ENCODE measurements around the gene C3orf20.
"Not testable (repeated sequence)": the region's sequence is repeated elsewhere in the genome, so short reads cannot be mapped to it uniquely, and the experiment has no call there.

Gene C3orf20

GRCh38 chr3:14808025-14808424 is 133.1 kb downstream of the C3orf20 start:
- Histone ChIP-seq H3K27me3 (ENCODE audit: control insufficient read depth, insufficient read depth, low read length) (peaks cover 38% of the 10 kb centered on the region), H3K9me3 (ENCODE audit: control insufficient read depth, low read length) (no peaks in the 10 kb centered on the region), H3K36me3 (ENCODE audit: control insufficient read depth, insufficient read depth, low read length) (no peaks in the 10 kb centered on the region), H3K4me1 (ENCODE audit: control insufficient read depth, insufficient read depth, low read length) (peaks cover 49% of the 10 kb centered on the region), H3K4me3 (ENCODE audit: low read length) (no peak overlapping the region), H3K9ac (ENCODE audit: low read length) (no peak overlapping the region)

- Histone ChIP-seq H3K4me3 (ENCODE audit: low read length) (no peak overlapping the region), H3K36me3 (ENCODE audit: control insufficient read depth, insufficient read depth, low read length) (no peaks in the 10 kb centered on the region), H3K9me3 (ENCODE audit: control insufficient read depth, low read length) (no peaks in the 10 kb centered on the region), H3K9ac (ENCODE audit: low read length) (no peak overlapping the region), H3K27me3 (ENCODE audit: control insufficient read depth, insufficient read depth, low read length) (peaks cover 39% of the 10 kb centered on the region), H3K4me1 (ENCODE audit: control insufficient read depth, insufficient read depth, low read length) (peaks cover 43% of the 10 kb centered on the region)
These were observed 133.7 kb downstream of the C3orf20 start for GRCh38 chr3:14808502-14809266.

DNA sequence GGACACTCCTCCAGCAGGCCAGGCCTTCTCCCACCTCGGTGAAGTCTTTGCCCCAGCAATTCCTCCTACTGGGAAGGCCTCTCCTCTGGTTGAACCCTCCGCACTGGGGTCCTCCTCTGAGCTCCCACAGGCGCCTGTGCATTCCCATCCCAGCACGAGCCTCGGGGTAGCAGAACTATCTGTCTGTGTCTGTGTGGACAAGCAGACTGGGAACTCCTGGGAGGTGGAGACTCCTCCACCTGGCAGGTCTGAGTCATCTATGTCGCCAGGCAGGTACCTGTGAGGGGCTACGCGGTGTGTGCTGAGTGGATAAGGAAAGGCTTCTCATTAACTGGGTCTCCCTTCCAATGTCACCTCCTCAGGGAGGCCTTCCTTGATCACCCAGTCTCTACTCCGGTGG is 134.7 kb downstream of the C3orf20 start:
- not testable (repeated sequence) for H3K36me3 ChIP-seq (ENCODE audit: control insufficient read depth, insufficient read depth, low read length); H3K9me3 ChIP-seq (ENCODE audit: control insufficient read depth, low read length); H3K9ac ChIP-seq (ENCODE audit: low read length)
- Histone ChIP-seq H3K4me1 (ENCODE audit: control insufficient read depth, insufficient read depth, low read length) (peaks cover 33% of the 10 kb centered on the region), H3K27me3 (ENCODE audit: control insufficient read depth, insufficient read depth, low read length) (peaks cover 48% of the 10 kb centered on the region), H3K4me3 (ENCODE audit: low read length) (peak overlapping the region; percentile 12)

GRCh38 chr3:14810070-14810791 is 135.3 kb downstream of the C3orf20 start:
- peaks cover 48% of the 10 kb centered on the region for H3K27me3 ChIP-seq (ENCODE audit: control insufficient read depth, insufficient read depth, low read length)
- H3K9me3 ChIP-seq (ENCODE audit: control insufficient read depth, low read length), result no peaks in the 10 kb centered on the region
- peaks cover 27% of the 10 kb centered on the region for H3K4me1 ChIP-seq (ENCODE audit: control insufficient read depth, insufficient read depth, low read length)
- no peaks in the 10 kb centered on the region for H3K36me3 ChIP-seq (ENCODE audit: control insufficient read depth, insufficient read depth, low read length)
- no peak overlapping the region for H3K9ac ChIP-seq (ENCODE audit: low read length)
- peak overlapping the region; percentile 12 for H3K4me3 ChIP-seq (ENCODE audit: low read length)

DNA sequence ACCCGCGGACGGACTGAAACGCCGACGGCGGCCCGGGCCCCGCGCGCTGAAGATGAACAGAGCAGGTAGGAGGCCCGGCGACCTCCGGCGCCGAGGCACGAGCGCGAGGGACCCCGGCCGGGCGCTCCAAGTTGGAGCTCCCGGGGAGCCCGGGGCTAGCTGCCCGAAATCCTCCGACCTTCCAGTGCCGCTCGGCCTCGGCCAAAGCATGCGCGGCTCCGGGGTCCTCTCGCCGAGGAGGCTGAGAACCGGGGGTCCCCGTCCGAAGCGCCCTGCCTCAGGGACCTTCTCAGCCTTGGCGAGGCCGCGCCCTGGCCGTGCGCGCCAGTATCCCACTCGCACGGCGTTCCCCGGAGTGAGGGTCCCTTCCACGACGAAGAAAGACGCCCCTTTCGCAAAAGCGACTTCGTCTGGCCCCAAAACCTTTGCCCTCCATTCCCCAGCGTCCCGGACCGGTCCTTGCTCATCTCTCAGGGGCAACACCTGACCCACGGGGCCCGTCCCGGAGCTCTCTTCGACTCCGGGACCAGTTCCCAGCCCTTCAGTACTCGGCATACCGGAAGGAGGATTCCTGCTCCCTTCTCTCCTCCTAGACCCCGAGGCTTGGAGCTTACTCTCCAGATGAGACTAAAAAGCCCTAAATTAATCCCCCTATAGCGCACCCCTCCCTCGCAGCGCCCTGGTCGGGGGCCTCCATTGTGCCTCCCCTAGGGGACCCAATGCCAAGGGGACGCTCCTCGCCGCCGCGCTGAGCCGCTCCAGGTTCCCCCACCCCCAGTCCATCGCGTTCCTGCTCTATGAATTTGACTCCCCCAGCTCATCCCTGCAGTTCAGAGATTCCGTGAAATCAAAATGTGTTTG is 136.1 kb downstream of the C3orf20 start:
- H3K9ac ChIP-seq (ENCODE audit: low read length), result peak overlapping the region; percentile 54
- peaks cover 19% of the 10 kb centered on the region for H3K4me1 ChIP-seq (ENCODE audit: control insufficient read depth, insufficient read depth, low read length)
- no peaks in the 10 kb centered on the region for H3K36me3 ChIP-seq (ENCODE audit: control insufficient read depth, insufficient read depth, low read length)
- peak overlapping the region; percentile 2 for H3K4me3 ChIP-seq (ENCODE audit: low read length)
- no peaks in the 10 kb centered on the region for H3K9me3 ChIP-seq (ENCODE audit: control insufficient read depth, low read length)
- H3K27me3 ChIP-seq (ENCODE audit: control insufficient read depth, insufficient read depth, low read length), result peaks cover 49% of the 10 kb centered on the region

- Histone ChIP-seq H3K9ac (ENCODE audit: low read length) (peak overlapping the region; percentile 54), H3K9me3 (ENCODE audit: control insufficient read depth, low read length) (no peaks in the 10 kb centered on the region), H3K27me3 (ENCODE audit: control insufficient read depth, insufficient read depth, low read length) (peaks cover 51% of the 10 kb centered on the region), H3K36me3 (ENCODE audit: control insufficient read depth, insufficient read depth, low read length) (no peaks in the 10 kb centered on the region), H3K4me1 (ENCODE audit: control insufficient read depth, insufficient read depth, low read length) (peaks cover 13% of the 10 kb centered on the region), H3K4me3 (ENCODE audit: low read length) (no peak overlapping the region)
These were observed 136.7 kb downstream of the C3orf20 start for GRCh38 chr3:14811684-14812083.

GRCh38 chr3:14812196-14812790 is 137.4 kb downstream of the C3orf20 start:
- no peak overlapping the region for H3K4me3 ChIP-seq (ENCODE audit: low read length)
- peaks cover 51% of the 10 kb centered on the region for H3K27me3 ChIP-seq (ENCODE audit: control insufficient read depth, insufficient read depth, low read length)
- H3K9ac ChIP-seq (ENCODE audit: low read length), result no peak overlapping the region

GRCh38 chr3:14814411-14814871 is 139.5 kb downstream of the C3orf20 start:
- H3K27me3 ChIP-seq (ENCODE audit: control insufficient read depth, insufficient read depth, low read length), result peaks cover 37% of the 10 kb centered on the region
- no peaks in the 10 kb centered on the region for H3K36me3 ChIP-seq (ENCODE audit: control insufficient read depth, insufficient read depth, low read length)
- peaks cover 7% of the 10 kb centered on the region for H3K4me1 ChIP-seq (ENCODE audit: control insufficient read depth, insufficient read depth, low read length)
- no peak overlapping the region for H3K9ac ChIP-seq (ENCODE audit: low read length)
- H3K9me3 ChIP-seq (ENCODE audit: control insufficient read depth, low read length), result no peaks in the 10 kb centered on the region
- no peak overlapping the region for H3K4me3 ChIP-seq (ENCODE audit: low read length)

More at GRCh38 chr3:14812196-14812790, 137.4 kb downstream of the C3orf20 start:
- peaks cover 7% of the 10 kb centered on the region for H3K4me1 ChIP-seq (ENCODE audit: control insufficient read depth, insufficient read depth, low read length)
- no peaks in the 10 kb centered on the region for H3K9me3 ChIP-seq (ENCODE audit: control insufficient read depth, low read length)
- H3K36me3 ChIP-seq (ENCODE audit: control insufficient read depth, insufficient read depth, low read length), result no peaks in the 10 kb centered on the region

GRCh38 chr3:14816359-14816758 is 141.4 kb downstream of the C3orf20 start:
- Histone ChIP-seq H3K27me3 (ENCODE audit: control insufficient read depth, insufficient read depth, low read length) (peaks cover 22% of the 10 kb centered on the region), H3K4me3 (ENCODE audit: low read length) (no peak overlapping the region), H3K9me3 (ENCODE audit: control insufficient read depth, low read length) (no peaks in the 10 kb centered on the region), H3K36me3 (ENCODE audit: control insufficient read depth, insufficient read depth, low read length) (no peaks in the 10 kb centered on the region), H3K9ac (ENCODE audit: low read length) (no peak overlapping the region), H3K4me1 (ENCODE audit: control insufficient read depth, insufficient read depth, low read length) (no peaks in the 10 kb centered on the region)

GRCh38 chr3:14818804-14819500 is 144.0 kb downstream of the C3orf20 start, which contains the start of gene FGD5:
FGD5 (plus strand) TSS chr3:14818962; CDS start chr3:14819072, 110 bp downstream.
- Histone ChIP-seq H3K27me3 (ENCODE audit: control insufficient read depth, insufficient read depth, low read length) (peaks cover 13% of the 10 kb centered on the region), H3K9me3 (ENCODE audit: control insufficient read depth, low read length) (no peaks in the 10 kb centered on the region), H3K36me3 (ENCODE audit: control insufficient read depth, insufficient read depth, low read length) (no peaks in the 10 kb centered on the region), H3K9ac (ENCODE audit: low read length) (no peak within 1 kb of the TSS), H3K4me3 (ENCODE audit: low read length) (no peak within 1 kb of the TSS), H3K4me1 (ENCODE audit: control insufficient read depth, insufficient read depth, low read length) (no peaks in the 10 kb centered on the region)

- H3K9me3 ChIP-seq (ENCODE audit: control insufficient read depth, low read length), result no peaks in the 10 kb centered on the region
- no peak overlapping the region for H3K4me3 ChIP-seq (ENCODE audit: low read length)
These were observed 144.7 kb downstream of the C3orf20 start for GRCh38 chr3:14819671-14820070.

More at GRCh38 chr3:14819671-14820070, 144.7 kb downstream of the C3orf20 start:
- H3K27me3 ChIP-seq (ENCODE audit: control insufficient read depth, insufficient read depth, low read length), result peaks cover 7% of the 10 kb centered on the region
- no peaks in the 10 kb centered on the region for H3K36me3 ChIP-seq (ENCODE audit: control insufficient read depth, insufficient read depth, low read length)
- H3K9ac ChIP-seq (ENCODE audit: low read length), result no peak overlapping the region
- no peaks in the 10 kb centered on the region for H3K4me1 ChIP-seq (ENCODE audit: control insufficient read depth, insufficient read depth, low read length)

Data from mucosa of stomach (tissue), 1 donor.